GM23248 (cell line): ENCODE measurements around the gene PATJ.
"Not testable (repeated sequence)": the region's sequence is repeated elsewhere in the genome, so short reads cannot be mapped to it uniquely, and the experiment has no call there.

Source experiments
- EZH2 ChIP-seq: fragments of 200-600 bp; sonication (generic); IDR thresholded peaks from 2 replicates; pipeline ENCODE4 v1.6.1; 2018; ENCODE audit warnings: antibody characterized with exemption, mild to moderate bottlenecking; ENCODE audit not compliant: insufficient read depth, poor library complexity, severe bottlenecking
- EZH2phosphoT487 ChIP-seq: fragments of 200-600 bp; sonication (generic); IDR thresholded peaks from 2 replicates; pipeline ENCODE4 v1.6.1; 2018; ENCODE audit warnings: antibody characterized with exemption, moderate library complexity, mild to moderate bottlenecking, low read depth; ENCODE audit not compliant: insufficient read depth

DNA sequence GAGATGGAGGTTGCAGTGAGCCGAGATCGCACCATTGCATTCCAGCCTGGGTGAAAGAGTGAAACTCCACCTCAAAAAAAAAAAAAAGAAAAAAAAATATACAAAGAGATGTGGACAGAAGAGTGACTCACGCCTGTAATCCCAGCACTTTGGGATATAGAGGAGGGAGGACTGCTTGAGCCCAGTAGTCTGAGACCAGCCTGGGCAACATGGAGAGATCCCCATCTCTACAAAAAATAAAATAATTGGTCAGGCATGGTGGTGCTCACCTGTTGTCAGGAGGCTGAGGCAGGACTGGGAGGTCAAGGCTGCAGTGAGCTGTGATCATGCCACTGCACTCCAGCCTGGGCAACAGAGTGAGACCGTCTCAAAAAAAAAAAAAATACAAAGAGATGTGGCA is 31.0 kb upstream of the PATJ start:
- TF ChIP-seq EZH2, EZH2phosphoT487: not testable (repeated sequence)
